Hepatic stellate cell (primary cell): Measurements from ENCODE around the gene BRD3OS.

Experiments used
- DNase-seq: peaks from one replicate; pipeline ENCODE4 v3.0.0; 2011; ENCODE audit warnings: low spot score

The BRD3OS gene

GRCh38 chr9:134024828-134025605 lies at the start of gene BRD3OS:
BRD3OS (plus strand) TSS chr9:134025481; CDS start chr9:134026748, 1,267 bp downstream.
- peak; percentile 96 for DNase-seq

- no peak for DNase-seq
These were observed 49.8 kb upstream of the BRD3OS start for GRCh38 chr9:133975511-133975910.

- no peak for DNase-seq
These were observed 49.0 kb upstream of the BRD3OS start for GRCh38 chr9:133976191-133976861.

- no peak for DNase-seq
These were observed 48.4 kb upstream of the BRD3OS start for GRCh38 chr9:133976887-133977286.

- no peak for DNase-seq
These were observed 47.7 kb upstream of the BRD3OS start for GRCh38 chr9:133977421-133978201.

GRCh38 chr9:133978226-133978898 lies 46.9 kb upstream of the BRD3OS start:
- no peak for DNase-seq

DNA sequence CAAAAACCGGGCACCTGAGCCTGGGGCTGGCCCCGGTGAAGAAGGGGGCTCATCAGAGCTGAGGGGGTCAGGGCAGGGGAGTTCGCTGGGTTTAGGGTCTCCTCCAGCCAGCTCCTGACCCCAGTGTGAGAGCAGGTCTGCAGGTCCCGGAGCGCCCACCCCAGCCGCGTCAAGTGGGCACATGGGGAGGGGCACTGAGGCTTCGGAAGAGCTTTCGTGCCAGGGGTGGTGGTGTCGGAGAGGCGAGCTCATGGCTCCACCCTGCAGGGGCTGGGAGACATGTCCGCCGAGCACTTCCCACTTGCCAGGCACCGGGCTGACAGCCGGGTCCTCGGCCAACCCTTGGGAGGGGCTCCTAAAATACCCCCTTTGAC lies 46.4 kb upstream of the BRD3OS start:
- no peak for DNase-seq

- peak; percentile 84 for DNase-seq
These were observed 45.9 kb upstream of the BRD3OS start for GRCh38 chr9:133979273-133979920.

- DNase-seq = no peak
These were observed 45.1 kb upstream of the BRD3OS start for GRCh38 chr9:133979921-133980863.

DNA sequence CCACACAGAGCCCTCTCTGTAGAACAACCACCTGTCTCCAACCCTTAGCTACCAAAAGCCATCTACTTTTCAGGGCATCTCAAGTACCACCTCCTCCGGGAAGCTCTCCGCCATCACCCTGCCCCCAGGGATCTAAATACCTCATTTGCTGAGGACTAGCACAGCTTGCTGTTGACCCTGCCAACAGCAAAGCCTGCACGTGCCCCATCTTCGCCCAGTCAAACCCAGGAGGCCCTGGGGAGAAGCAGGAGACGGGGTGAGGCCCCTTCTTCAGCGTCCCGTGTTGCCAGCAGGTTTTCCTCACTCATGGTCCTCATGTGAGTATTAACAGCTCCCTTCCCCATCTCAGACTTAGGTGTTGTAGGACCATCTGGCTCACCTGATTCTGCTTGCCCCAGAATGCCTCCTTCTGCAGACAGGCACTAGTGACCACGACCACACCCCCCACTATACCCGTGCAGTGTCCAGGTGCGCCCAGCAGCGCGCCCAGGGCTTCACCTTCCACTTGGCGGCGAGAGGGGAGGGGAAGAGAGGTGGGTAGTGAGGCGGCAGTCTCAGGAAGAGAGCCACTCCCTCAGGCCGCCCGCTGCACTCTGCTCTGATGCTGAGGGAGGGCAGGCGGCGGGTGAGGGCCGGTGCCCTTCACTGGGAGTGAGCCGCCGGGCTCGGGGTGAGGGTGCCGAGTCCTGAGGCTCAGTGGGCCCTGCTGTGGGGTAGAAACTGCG lies 44.3 kb upstream of the BRD3OS start:
- no peak for DNase-seq

GRCh38 chr9:133981589-133981957 lies 43.7 kb upstream of the BRD3OS start:
- DNase-seq = no peak

DNA sequence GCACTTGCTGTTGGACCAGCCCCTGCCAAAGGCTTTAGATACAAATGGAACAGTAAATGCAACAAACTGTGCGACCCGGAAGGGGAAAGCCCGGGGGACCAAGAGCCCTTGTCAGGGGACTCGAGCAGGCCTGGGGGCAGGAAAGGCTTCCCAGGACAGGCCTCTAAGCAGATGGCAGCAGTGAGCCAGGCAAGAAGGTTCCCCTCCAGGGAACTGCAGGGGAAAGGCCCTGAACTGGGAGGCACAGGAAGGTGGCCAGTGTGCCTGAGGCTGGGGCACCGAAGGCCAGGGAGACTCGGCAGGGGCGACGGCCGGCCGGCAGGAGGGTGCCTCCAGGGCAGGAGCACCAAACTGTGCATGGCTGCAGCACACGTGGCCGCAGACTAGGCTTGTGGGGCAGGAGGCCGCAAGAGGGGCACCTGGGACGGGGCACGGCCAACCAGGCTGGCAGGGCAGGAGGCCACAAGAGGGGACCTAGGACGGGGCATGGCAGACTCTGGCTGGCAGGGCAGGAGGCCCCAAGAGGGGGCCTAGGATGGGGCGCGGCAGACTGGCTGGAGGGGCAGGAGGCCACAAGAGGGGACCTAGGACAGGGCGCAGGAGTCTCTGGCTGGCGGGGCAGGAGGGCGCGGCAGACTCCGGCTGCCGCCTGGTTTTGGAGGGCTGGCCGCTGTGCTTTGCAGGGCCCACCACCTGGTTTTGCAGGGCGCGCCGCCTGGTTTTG lies 43.2 kb upstream of the BRD3OS start:
- no peak for DNase-seq

DNA sequence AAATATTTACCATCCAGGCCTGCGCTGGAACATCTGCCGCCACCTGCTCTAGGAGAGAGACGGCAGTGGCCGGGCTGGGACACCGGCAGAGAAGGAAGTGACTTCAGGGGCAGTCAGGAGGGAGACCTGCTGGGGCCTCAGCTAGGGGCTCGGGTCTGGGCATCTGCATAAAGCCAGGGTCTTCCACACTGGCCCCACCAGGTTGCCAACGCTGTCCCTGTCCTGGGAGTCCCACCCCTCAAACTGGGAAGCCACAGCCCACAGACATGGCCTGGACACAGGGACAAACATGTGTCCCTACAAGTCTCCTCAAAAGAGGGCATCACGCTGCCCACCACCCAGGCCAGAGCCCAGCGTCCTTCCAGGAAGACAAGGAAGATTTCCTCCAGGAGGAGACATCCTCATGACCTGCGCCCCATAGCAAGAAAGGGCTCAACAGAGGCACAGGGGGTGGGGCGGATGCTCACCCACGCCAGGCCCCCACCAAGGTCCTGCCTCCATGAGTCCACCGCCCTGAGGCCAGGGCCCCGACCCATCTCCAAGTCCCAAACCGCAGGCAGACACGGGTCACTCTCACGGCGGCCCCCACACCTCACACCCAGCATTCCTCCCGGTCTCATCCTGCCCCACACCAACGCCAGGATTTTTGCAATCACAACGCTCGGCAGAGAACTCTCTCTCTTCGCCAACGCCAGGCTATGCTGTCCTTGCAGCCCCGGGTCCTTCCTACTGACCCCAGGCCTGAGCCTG lies 42.1 kb upstream of the BRD3OS start:
- DNase-seq = no peak

DNA sequence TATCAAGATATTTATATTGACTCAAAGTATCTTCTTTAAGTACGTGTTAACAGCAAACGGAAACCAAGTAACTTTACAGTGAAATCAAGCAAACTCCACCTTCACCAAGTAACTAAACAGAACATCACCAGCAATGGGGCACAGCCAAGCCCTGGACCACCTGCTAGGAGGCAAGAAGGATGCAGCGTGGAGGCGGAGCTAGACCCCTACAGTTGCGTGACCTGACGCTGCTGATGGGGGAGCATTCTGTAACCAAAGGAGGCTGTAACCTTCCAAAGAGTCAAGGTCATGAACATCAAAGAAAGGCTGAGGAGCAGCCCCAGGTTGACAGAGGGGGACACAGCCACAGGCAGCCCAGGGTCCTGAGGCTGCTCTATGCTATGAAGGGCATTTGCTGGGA lies 39.2 kb upstream of the BRD3OS start:
- no peak for DNase-seq

GRCh38 chr9:133986774-133987445 lies 38.4 kb upstream of the BRD3OS start:
- DNase-seq = no peak

GRCh38 chr9:133987446-133987788 lies 37.9 kb upstream of the BRD3OS start:
- no peak for DNase-seq

GRCh38 chr9:133987946-133988665 lies 37.2 kb upstream of the BRD3OS start:
- DNase-seq = no peak
